ENCODE data around the gene P4HA2.
A peak's percentile ranks its signal among the peaks of the same experiment; 100 is the strongest.

Gene P4HA2

GRCh38 chr5:132202711-132203463 lies 24.8 kb downstream of the P4HA2 start:
- TF ChIP-seq, protein P1, sequence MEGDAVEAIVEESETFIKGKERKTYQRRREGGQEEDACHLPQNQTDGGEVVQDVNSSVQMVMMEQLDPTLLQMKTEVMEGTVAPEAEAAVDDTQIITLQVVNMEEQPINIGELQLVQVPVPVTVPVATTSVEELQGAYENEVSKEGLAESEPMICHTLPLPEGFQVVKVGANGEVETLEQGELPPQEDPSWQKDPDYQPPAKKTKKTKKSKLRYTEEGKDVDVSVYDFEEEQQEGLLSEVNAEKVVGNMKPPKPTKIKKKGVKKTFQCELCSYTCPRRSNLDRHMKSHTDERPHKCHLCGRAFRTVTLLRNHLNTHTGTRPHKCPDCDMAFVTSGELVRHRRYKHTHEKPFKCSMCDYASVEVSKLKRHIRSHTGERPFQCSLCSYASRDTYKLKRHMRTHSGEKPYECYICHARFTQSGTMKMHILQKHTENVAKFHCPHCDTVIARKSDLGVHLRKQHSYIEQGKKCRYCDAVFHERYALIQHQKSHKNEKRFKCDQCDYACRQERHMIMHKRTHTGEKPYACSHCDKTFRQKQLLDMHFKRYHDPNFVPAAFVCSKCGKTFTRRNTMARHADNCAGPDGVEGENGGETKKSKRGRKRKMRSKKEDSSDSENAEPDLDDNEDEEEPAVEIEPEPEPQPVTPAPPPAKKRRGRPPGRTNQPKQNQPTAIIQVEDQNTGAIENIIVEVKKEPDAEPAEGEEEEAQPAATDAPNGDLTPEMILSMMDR (IDR thresholded peaks at IDR 0.05; ENCODE audit: low read depth, low read length, missing control alignments) = no peak
- no peak overlapping the region for H3K4me3 ChIP-seq (ENCODE audit: low read depth, low read length)
- no peak for DNase-seq (ENCODE audit: low read depth)

DNA sequence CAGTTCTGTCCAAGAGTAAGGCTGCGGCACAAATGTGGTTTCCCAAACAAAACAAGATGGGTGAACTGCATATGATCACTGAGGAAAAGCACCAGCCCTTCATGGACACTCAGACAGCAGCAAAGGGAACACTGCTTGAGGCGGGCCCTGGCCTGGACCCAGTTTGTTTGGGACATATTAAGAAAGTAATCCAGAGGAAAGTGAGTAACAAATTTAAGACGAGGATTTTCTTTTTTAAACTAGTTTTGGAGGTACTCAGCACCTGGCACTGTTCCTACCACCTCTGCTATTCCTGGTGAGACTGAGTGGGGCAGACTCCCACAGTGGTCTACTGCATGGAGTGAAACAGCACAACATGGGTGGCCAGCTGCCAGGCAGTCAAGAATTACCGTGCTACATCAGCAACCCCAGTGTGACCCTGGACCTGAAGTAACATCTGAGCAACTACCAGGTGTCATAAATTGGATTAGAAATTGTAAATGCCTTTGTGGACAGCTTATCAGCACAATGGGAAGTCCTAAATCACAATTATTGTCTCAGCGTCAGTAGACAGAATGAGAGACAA lies 28.5 kb downstream of the P4HA2 start:
- no peak for DNase-seq (ENCODE audit: low read depth)
- TF ChIP-seq, protein P1 (IDR thresholded peaks at IDR 0.05; ENCODE audit: low read depth, low read length, missing control alignments) = no peak
- H3K4me3 ChIP-seq (ENCODE audit: low read depth, low read length) = no peak overlapping the region

DNA sequence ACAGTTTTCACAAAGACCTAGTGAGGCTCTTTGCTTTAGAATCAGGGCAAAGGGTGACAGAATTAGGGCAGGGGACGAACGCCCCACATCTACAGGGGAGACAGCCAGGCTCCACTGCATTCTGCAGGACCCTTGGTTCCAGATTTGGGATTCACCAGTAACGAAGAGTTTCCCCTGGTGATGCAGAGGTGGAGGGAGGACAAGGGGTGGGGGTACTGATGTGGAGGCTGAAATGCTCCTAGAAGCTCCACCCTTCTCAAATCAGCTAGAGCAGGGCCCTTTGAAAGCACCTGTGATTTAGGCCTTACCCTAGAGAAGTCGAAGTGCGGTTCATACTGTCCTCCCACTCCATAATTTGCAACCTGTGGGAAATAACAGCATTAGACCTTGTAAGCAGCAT lies 29.1 kb downstream of the P4HA2 start:
- TF ChIP-seq, protein P1 (IDR thresholded peaks at IDR 0.05; ENCODE audit: low read depth, low read length, missing control alignments) = no peak
- DNase-seq (ENCODE audit: low read depth) = no peak

DNA sequence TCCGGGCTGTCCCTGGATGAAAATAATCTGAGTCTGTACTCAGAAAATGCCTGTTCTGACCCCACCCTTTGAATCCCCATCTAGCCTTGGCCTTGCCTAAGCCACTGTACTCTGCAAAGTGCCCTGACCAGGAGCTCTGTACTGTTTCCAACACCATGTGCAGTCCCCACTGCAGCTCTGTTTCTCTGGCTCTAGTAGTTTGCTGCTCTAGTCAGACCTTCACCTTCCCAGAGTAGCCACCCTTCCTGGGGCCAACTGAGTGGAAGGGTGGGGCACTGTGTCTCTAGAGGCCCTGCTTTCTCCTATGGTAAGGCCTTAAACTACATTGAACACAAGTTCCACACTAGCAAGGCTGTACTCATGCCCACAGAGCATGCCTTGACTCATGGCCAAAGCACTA lies 31.9 kb downstream of the P4HA2 start:
- no peak overlapping the region for H3K4me3 ChIP-seq (ENCODE audit: low read depth, low read length)
- TF ChIP-seq, protein P1 (IDR thresholded peaks at IDR 0.05; ENCODE audit: low read depth, low read length, missing control alignments) = no peak
- no peak for DNase-seq (ENCODE audit: low read depth)

More for the DNA sequence above, 29.1 kb downstream of the P4HA2 start:
- H3K4me3 ChIP-seq (ENCODE audit: low read depth, low read length) = no peak overlapping the region

- DNase-seq (ENCODE audit: low read depth) = no peak
- H3K4me3 ChIP-seq (ENCODE audit: low read depth, low read length) = no peak overlapping the region
- TF ChIP-seq, protein P1 (IDR thresholded peaks at IDR 0.05; ENCODE audit: low read depth, low read length, missing control alignments) = no peak
Measured at GRCh38 chr5:132193165-132193694, 34.4 kb downstream of the P4HA2 start.

GRCh38 chr5:132190161-132190817 lies 37.4 kb downstream of the P4HA2 start:
- no peak overlapping the region for H3K4me3 ChIP-seq (ENCODE audit: low read depth, low read length)
- TF ChIP-seq, protein P1 (IDR thresholded peaks at IDR 0.05; ENCODE audit: low read depth, low read length, missing control alignments) = peak; percentile 68
- no peak for DNase-seq (ENCODE audit: low read depth)
